IPS-20b (cell line): Measurements from ENCODE around the gene RNU6-1.
A peak's percentile ranks its signal among the peaks of the same experiment; 100 is the strongest.

Experiments used
- H3K27ac ChIP-seq: one replicate; pipeline ENCODE4 v1.5.1; 2013; ENCODE audit warnings: low read length
- H3K27me3 ChIP-seq: 2 replicates; pipeline ENCODE4 v1.6.1; 2013; ENCODE audit warnings: mild to moderate bottlenecking, low read length, inconsistent platforms; ENCODE audit not compliant: insufficient read depth
- H3K36me3 ChIP-seq: 2 replicates; pipeline ENCODE4 v1.6.1; 2013; ENCODE audit warnings: low read depth, mild to moderate bottlenecking, inconsistent platforms, low read length, moderate library complexity; ENCODE audit not compliant: insufficient read depth
- H3K4me1 ChIP-seq: 2 replicates; pipeline ENCODE4 v1.6.1; 2013; ENCODE audit warnings: mild to moderate bottlenecking, control low read depth, inconsistent platforms, low read length, moderate library complexity; ENCODE audit not compliant: insufficient read depth
- H3K4me3 ChIP-seq: 2 replicates; pipeline ENCODE4 v1.5.1; 2013; ENCODE audit warnings: mild to moderate bottlenecking, low read length, inconsistent platforms
- H3K9ac ChIP-seq: 2 replicates; pipeline ENCODE4 v1.6.1; 2013; ENCODE audit warnings: low read depth, mild to moderate bottlenecking, inconsistent platforms, low read length, moderate library complexity
- H3K9me3 ChIP-seq: 2 replicates; pipeline ENCODE4 v1.6.1; 2013; ENCODE audit warnings: mild to moderate bottlenecking, low read depth, low read length, inconsistent platforms; ENCODE audit not compliant: insufficient read depth

Gene RNU6-1

DNA sequence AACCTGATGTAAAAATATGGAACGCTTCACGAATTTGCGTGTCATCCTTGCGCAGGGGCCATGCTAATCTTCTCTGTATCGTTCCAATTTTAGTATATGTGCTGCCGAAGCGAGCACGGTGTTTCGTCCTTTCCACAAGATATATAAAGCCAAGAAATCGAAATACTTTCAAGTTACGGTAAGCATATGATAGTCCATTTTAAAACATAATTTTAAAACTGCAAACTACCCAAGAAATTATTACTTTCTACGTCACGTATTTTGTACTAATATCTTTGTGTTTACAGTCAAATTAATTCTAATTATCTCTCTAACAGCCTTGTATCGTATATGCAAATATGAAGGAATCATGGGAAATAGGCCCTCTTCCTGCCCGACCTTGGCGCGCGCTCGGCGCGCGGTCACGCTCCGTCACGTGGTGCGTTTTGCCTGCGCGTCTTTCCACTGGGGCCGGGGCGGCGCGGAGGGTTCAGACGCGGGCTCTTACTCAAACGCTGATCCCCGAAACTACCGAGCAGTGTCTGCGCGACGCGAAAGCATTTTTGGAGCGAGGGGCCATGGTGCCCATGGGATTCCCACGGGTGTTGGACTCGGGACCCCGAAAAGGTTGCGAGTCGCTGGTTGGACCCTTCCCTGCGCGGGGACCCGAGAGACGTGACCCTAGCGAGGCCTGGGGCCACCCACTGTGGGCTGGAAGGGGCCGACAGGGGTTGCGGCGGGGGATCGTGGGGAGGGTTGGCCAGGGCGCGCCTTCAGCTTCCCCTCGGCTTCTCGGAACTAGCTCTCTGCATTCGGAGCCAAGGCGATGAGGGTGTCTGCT lies at the start of gene RNU6-1:
TSS of gene RNU6-1 (minus strand) at position 117 of the 820 bp plus-strand sequence.
- peaks cover 24% of the 10 kb centered on the region for H3K4me1 ChIP-seq
- H3K27me3 ChIP-seq = peaks cover 58% of the 10 kb centered on the region
- peak within 1 kb of the TSS; percentile 2 for H3K27ac ChIP-seq
- H3K9me3 ChIP-seq = no peaks in the 10 kb centered on the region
- peak within 1 kb of the TSS; percentile 86 for H3K4me3 ChIP-seq
- peak within 1 kb of the TSS; percentile 86 for H3K9ac ChIP-seq
- H3K36me3 ChIP-seq = no peaks in the 10 kb centered on the region

DNA sequence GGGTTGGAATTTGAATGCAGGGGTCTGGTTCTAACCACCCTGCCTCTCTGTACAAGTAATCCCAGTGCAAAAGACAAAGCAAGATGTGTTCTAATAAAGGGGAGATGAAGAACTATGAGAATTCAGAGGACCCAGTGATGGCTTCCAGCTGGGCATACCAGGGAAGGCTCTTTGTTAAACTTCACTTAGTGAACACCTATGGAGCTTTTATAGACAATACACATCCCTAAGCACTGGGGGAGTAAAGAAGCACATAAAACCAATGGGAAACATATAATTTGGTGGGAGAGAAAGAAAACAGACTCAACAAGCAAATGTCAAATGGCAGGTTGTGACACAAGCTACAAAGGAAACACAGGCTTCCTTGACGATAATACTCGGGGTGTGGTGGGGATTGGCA lies 47.9 kb upstream of the RNU6-1 start:
- H3K4me1 ChIP-seq = peaks cover 3% of the 10 kb centered on the region; the same call in 1 of the 2 replicates
- H3K4me3 ChIP-seq = no peak overlapping the region
- H3K27me3 ChIP-seq = peaks cover 22% of the 10 kb centered on the region
- H3K36me3 ChIP-seq = no peaks in the 10 kb centered on the region
- H3K9ac ChIP-seq = no peak overlapping the region
- no peak overlapping the region for H3K27ac ChIP-seq
- peaks cover 6% of the 10 kb centered on the region for H3K9me3 ChIP-seq

DNA sequence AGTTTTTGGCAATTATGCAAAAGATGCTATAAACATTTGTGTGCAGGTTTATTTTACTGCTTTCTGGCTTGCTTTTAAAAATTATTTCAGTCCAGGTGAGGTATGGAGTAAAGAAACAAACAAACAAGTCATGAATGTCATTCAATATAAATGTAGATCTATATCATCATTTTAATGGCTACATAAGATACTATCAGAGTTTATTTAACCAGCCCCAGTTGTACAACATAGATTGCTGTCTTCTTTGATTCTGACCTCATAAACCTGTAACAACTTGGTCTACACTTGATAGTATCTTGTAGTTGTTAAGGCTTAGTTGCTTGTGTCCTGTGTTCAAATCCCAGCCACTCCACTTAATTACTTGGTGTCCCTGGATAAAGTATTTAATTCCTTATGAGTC lies 46.0 kb upstream of the RNU6-1 start:
- no peak overlapping the region for H3K9ac ChIP-seq
- H3K4me3 ChIP-seq = no peak overlapping the region
- H3K27me3 ChIP-seq = peaks cover 22% of the 10 kb centered on the region
- no peak overlapping the region for H3K27ac ChIP-seq
- H3K4me1 ChIP-seq = peaks cover 3% of the 10 kb centered on the region; the same call in 1 of the 2 replicates
- H3K36me3 ChIP-seq = no peaks in the 10 kb centered on the region
- H3K9me3 ChIP-seq = peaks cover 6% of the 10 kb centered on the region

DNA sequence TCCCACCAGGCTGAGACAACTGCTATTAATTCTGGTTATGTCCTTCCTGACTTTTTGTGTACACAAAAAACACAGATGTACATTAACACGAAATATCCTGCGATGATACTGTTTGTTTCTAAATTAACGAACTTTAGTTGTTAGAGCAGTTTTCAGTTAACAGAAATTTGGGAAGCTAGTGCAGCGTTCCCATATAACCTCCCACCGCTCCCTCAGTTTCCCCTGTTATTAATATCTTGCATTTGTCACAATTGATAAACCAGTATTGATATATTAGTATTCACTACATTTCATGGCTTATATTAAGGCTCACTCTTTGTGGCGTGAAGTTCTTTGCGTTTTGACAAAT lies 45.3 kb upstream of the RNU6-1 start:
- Histone ChIP-seq H3K27ac (no peak overlapping the region), H3K27me3 (peaks cover 22% of the 10 kb centered on the region), H3K9ac (peak overlapping the region; percentile 45; the same call in 1 of the 2 replicates), H3K9me3 (peaks cover under 1% of the 10 kb centered on the region; the same call in 1 of the 2 replicates), H3K4me3 (peak overlapping the region; percentile 61; the same call in 1 of the 2 replicates), H3K36me3 (no peaks in the 10 kb centered on the region), H3K4me1 (peaks cover 3% of the 10 kb centered on the region; the same call in 1 of the 2 replicates)

DNA sequence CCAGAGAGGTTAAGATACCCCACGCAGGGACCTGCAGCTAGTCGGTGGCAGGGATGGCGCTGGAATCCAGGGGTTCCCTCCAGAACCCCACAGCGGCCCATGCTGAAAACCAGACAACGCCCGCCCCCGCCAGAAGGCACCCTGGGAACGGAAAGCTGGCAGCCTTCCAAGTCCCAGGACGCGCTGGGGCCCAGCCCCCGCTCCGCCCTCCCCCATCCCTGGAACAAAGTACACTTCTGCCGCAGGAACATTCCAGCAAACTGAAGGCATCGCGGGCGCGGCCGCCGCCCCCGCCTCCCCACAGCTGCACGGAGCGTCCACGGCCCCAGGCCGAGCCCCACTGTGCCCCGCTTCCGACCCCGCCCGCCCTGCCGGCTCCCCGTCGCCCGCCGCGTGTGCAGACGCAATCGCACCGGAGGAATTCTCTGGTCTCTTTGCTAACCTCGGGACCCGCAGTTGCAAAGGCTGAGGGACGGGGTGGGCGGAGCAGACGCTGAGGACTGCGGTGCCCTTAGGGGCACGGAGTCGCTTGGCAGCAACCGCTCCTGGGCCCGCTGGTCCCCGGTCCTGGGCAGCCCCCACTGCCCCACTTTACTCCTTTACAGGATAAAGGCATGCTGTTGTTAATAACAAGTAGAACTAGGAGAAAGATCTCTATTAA lies 44.8 kb upstream of the RNU6-1 start:
- peak overlapping the region; percentile 61; the same call in 1 of the 2 replicates for H3K4me3 ChIP-seq
- H3K27me3 ChIP-seq = peaks cover 22% of the 10 kb centered on the region
- peak overlapping the region; percentile 45; the same call in 1 of the 2 replicates for H3K9ac ChIP-seq
- H3K27ac ChIP-seq = no peak overlapping the region
- no peaks in the 10 kb centered on the region for H3K36me3 ChIP-seq
- H3K4me1 ChIP-seq = peaks cover 3% of the 10 kb centered on the region; the same call in 1 of the 2 replicates
- no peaks in the 10 kb centered on the region; the same call in 1 of the 2 replicates for H3K9me3 ChIP-seq

DNA sequence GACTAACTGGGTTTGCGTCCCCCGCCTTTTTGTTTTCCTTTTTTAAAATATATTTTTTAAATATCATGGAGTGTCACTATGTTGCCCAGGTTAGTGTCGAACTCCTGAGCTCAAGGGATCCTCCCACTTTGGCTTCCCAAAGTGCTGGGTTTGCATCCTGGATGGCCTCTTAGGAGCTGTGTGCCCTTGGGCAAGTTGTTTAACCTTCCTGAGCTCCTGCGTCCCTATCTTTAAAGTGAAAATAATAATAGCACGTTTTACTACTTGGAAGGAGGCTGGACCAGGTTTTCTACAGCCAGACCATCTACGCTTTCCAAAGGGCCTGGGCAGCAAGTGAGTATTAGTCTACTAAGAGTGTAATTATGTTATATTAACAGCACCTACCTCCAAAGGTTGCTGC lies 44.2 kb upstream of the RNU6-1 start:
- Histone ChIP-seq H3K36me3 (no peaks in the 10 kb centered on the region), H3K9ac (peak overlapping the region; percentile 45; the same call in 1 of the 2 replicates), H3K27ac (no peak overlapping the region), H3K4me1 (peaks cover 3% of the 10 kb centered on the region; the same call in 1 of the 2 replicates), H3K4me3 (peak overlapping the region; percentile 61; the same call in 1 of the 2 replicates), H3K9me3 (no peaks in the 10 kb centered on the region), H3K27me3 (peaks cover 22% of the 10 kb centered on the region)

DNA sequence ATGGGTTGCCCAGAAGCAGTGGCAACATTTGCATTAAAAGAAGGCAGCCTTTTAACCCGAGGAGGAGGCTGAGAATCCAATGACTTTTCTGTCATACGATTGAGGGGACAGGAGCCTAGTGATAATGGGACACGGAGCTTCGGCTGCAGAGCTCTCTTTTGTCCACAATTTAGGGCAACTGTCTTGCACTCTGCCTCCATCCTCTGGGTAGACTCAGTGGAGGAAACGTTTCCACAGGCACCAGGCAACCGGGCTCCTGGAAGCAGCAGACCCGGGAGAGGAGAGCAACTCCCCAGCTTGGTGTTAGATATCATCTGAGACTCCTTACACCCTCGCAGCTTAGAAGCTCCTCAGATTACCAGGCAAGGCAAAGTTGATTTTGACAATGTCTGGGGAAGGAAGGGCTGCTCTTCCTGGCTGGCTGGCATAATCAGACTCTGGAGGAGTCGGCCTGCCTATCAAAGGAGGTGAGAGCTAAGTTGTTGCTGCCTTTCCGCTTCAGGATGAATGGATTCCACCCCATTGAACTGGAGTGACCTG lies 43.5 kb upstream of the RNU6-1 start:
- peaks cover 22% of the 10 kb centered on the region for H3K27me3 ChIP-seq
- no peak overlapping the region for H3K4me3 ChIP-seq
- H3K27ac ChIP-seq = no peak overlapping the region
- peaks cover 3% of the 10 kb centered on the region; the same call in 1 of the 2 replicates for H3K4me1 ChIP-seq
- H3K36me3 ChIP-seq = no peaks in the 10 kb centered on the region
- H3K9ac ChIP-seq = no peak overlapping the region
- no peaks in the 10 kb centered on the region for H3K9me3 ChIP-seq

DNA sequence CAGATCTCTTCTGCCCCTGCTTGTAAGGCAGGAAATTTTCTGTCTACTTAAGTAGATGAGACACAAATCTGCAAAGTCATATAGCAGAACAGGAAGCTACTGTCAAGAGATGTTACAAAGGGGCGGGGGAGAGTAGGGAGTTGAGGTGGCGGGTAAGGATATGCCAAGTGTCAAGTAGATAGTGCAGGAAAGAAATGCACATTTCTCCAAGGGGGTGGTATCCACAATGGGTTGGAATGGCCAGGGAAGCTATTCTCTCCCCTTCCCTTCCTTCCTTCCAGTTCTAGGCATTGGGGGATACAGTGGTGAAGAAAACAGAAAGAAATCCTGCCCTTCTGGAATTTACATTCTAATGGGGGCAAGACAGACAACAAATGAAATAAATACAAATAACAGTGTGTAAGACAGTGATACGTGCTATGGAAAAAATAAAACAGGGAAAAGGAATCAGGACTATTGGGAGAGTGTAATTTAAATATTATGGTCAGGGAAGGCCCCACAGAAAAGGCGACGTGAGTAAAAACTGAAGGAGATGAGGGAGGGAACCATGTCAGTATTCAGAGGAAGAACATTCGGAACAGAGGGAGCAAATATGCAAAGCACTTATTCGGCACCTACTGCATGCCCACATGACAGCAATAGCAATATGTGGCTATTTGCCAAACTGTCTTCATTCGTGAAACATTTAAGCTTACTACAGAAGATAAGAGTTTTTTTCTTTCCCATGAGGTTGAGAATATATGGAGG lies 42.8 kb upstream of the RNU6-1 start:
- Histone ChIP-seq H3K4me3 (no peak overlapping the region), H3K9ac (no peak overlapping the region), H3K4me1 (peaks cover 3% of the 10 kb centered on the region; the same call in 1 of the 2 replicates)

DNA sequence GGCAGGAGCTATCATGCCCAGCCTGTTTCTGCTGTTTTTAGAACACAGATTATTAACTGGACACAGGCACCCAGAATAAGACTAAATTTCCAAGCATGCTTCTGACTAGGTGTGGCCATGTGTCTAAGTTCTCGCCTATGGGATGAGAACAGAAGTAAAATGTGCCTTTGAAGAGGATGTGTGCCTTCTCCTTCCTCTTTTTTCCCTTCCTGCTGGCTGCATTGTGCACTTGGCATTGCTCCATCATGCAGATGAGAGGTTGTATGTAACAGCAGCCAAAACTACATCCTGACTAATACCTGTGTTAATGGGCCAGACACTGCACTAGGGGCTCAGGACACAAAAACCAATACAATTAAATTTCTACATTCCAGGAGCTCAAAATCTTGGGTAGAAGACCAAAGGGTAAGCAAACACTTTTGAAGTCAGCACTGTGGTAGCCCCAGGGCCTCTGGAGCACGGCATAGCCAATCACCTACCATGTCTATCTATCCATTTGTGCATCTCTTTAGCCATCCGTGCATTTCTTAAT lies 40.9 kb upstream of the RNU6-1 start:
- Histone ChIP-seq H3K27ac (no peak overlapping the region), H3K9ac (no peak overlapping the region), H3K9me3 (no peaks in the 10 kb centered on the region), H3K4me1 (peaks cover 3% of the 10 kb centered on the region; the same call in 1 of the 2 replicates), H3K36me3 (no peaks in the 10 kb centered on the region), H3K4me3 (no peak overlapping the region), H3K27me3 (peaks cover 18% of the 10 kb centered on the region)

More for the DNA sequence above, 42.8 kb upstream of the RNU6-1 start:
- H3K36me3 ChIP-seq = no peaks in the 10 kb centered on the region
- peaks cover 22% of the 10 kb centered on the region for H3K27me3 ChIP-seq
- H3K9me3 ChIP-seq = no peaks in the 10 kb centered on the region
- H3K27ac ChIP-seq = no peak overlapping the region

DNA sequence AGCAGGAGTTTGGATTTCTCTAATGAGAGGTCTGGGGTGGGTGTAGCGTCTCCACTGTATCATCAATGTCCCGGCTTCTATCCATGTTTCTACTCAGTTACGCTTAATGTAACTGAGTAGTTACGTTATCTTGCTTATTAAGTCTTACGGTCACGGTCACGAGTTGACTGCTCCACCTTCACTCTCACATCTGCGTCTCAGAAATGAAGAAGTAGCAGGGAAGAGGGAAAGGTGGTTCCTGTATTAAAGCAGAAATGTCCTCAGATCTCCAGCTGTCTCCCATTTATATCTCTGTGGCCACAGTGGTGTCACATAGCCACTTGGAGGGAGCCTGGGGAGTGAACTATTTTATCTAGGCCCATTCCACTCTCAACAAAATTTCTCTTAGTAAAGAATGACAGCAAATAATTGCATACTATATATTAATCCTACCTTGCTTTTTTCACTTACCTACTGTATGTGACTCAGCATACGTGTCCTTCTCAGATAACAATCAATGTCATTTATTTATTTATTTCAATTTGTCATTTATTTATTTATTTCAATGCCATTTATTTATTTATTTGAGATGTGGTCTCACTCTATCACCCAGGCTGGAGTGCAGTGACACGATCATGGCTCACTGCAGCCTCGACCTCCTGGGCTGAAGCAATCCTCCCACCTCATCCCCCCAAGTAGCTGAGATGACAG lies 39.7 kb upstream of the RNU6-1 start:
- Histone ChIP-seq H3K27me3 (peaks cover 9% of the 10 kb centered on the region; the same call in 1 of the 2 replicates), H3K9ac (no peak overlapping the region), H3K4me3 (no peak overlapping the region), H3K36me3 (no peaks in the 10 kb centered on the region), H3K9me3 (no peaks in the 10 kb centered on the region), H3K27ac (no peak overlapping the region), H3K4me1 (peaks cover 3% of the 10 kb centered on the region; the same call in 1 of the 2 replicates)
